ENCODE measurements around the gene MLANA.

DNA sequence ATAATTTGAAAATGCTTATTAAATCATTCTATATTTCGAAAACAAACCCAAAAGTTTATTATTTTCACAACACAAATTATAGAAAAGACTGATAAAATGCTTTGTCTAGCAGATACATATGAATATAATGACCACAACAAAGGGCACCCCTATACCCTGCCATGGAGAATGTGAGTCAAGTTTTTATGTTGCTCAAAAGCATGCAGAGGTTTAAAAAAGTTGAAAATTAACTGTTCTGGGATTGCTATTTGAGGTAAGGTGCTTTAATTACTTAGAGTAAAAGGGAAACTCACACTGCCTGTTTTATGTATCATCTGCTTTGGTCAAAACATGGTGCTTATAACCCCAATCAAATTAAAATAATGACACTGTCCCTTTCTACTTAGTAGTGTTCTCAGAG is 41.0 kb downstream of the MLANA start:
- TF ChIP-seq, protein P1, sequence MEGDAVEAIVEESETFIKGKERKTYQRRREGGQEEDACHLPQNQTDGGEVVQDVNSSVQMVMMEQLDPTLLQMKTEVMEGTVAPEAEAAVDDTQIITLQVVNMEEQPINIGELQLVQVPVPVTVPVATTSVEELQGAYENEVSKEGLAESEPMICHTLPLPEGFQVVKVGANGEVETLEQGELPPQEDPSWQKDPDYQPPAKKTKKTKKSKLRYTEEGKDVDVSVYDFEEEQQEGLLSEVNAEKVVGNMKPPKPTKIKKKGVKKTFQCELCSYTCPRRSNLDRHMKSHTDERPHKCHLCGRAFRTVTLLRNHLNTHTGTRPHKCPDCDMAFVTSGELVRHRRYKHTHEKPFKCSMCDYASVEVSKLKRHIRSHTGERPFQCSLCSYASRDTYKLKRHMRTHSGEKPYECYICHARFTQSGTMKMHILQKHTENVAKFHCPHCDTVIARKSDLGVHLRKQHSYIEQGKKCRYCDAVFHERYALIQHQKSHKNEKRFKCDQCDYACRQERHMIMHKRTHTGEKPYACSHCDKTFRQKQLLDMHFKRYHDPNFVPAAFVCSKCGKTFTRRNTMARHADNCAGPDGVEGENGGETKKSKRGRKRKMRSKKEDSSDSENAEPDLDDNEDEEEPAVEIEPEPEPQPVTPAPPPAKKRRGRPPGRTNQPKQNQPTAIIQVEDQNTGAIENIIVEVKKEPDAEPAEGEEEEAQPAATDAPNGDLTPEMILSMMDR (optimal IDR thresholded peaks at IDR 0.05 in 1 of 3, IDR thresholded peaks at IDR 0.05 in 1 of 3, conservative IDR thresholded peaks at IDR 0.05 in 1 of 3; ENCODE audit: extremely low read depth in 1 of 3, insufficient read depth in 2 of 3, low read length in 3 of 3), result no peak
- TF ChIP-seq EZH2 (IDR thresholded peaks at IDR 0.05; ENCODE audit: low read length), result no peak

Measured in keratinocyte (primary cell).